Raji (cell line): ENCODE data around the gene CSNK2A1.

ENCODE experiments used
- POLR2A ChIP-seq: IDR thresholded peaks from 2 replicates; pipeline ENCODE4 v1.6.1; 2011; ENCODE audit warnings: low read depth, low read length, control low read depth; ENCODE audit not compliant: insufficient read depth

CSNK2A1 gene

DNA sequence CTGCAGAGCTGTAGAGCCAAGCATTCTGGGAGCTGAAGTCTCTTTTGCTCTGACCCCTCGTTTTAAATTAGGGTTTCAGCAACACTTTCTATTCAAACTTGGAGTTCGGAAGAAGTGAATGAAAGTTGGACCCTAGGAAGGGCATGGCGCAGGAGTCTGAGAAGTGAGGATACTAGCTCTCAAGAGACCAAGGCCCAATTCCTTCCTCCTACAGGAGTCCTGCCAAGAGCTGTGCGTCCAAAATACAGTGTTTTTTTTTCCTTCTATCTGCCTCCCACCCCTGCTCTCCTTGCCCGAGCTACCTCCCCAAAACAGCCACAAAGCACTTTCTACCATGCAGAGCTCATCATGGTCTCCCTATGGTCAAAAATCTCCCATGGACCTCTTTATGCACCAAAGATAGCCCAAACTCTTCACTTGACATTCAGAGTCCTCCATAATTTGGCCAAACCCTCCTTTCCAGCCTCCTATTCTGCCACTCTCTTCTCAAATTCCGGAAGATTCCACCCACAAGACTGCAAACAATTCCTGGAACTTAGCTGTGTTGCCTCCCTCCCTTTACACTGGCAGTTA, 649 bp upstream of the CSNK2A1 start:
- no peak for TF ChIP-seq POLR2A

DNA sequence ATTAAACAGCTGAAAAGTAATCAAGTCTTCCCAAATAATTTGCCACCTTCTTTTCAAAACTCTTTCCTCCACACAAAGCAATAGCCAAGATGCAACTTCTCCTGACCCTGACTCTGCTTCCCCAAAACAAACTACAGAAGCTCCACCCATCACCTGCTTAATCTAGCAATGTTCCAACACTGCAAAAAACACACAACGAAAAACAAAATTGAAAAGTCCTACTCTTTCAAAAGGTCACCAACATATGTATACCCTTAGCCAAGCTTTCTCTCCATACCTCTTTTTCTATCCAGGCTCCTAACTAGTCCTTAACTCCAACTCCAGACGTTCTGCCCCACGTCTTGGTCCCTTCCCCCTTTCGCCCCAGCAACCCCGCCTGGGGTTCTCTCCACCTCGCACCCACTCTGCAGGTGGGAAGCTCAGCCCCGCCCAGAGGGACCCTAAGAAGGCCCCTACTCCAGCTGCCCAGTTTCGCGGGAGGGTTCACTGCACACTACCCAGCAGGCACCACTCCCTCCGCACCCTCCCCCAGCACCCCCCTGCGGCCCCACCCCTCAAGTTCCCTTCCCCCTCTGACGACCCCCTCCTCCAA, 717 bp downstream of the CSNK2A1 start:
- TF ChIP-seq POLR2A = no peak

DNA sequence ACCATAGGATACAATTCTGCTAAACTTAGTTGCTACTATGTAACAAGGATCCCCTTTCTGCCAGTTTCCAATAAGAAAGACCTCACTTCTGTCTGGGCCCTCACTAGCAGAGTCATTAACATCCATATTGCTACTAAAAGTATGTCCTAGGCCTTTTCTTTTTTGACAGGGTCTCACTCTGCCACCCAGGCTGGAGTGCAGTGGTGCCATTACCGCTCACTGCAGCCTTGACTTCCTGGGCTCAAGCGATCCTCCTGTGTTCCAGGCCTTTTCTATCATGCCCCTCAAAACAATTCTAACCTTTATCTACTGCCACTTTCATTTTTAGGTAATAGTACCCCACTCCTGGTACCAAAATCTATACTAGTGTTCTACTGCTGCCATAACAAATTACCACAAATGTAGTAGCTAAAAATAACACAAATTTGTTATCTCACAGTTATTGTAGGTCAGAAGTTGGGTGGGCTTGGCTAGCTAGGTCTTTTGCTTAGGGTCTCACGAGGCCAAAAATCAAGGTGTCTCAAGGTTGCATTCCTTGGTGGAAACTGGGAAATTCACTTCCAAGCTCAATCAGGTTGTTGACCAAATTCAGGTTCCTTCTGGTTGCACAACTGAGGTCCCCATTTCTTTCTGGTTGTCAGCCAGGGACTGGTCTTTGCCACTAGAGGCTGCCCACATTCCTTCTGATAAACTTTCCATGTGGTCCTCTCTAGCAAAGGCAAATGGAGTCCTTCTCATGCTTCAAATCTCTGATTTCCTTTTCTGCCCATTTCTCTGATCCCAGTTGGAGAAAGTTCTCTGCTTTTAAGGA, 3.0 kb downstream of the CSNK2A1 start:
- TF ChIP-seq POLR2A = no peak

GRCh38 chr20:539848-540247, 3.7 kb downstream of the CSNK2A1 start:
- no peak for TF ChIP-seq POLR2A

DNA sequence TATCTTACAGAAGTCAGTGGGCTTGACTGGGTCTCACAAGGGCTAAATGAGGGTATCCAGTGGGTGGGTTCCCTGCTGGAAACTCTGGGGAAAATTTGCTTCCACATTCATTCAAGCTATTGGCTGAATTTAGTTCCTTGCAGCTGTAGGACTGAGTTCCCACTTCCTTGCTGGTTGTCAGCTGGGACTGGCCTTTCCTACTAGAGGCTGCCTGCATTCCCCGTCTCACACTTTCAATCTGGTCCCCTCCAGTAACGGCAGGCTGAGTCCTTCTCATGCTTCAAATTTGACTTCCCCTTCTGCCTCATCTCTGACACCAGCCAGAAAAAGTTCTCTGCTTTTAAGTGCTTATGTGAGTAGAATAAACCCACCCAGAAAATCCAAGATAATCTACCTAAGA, 4.4 kb downstream of the CSNK2A1 start:
- TF ChIP-seq POLR2A = no peak

- no peak for TF ChIP-seq POLR2A
Observed at GRCh38 chr20:537983-538382, 5.6 kb downstream of the CSNK2A1 start.

DNA sequence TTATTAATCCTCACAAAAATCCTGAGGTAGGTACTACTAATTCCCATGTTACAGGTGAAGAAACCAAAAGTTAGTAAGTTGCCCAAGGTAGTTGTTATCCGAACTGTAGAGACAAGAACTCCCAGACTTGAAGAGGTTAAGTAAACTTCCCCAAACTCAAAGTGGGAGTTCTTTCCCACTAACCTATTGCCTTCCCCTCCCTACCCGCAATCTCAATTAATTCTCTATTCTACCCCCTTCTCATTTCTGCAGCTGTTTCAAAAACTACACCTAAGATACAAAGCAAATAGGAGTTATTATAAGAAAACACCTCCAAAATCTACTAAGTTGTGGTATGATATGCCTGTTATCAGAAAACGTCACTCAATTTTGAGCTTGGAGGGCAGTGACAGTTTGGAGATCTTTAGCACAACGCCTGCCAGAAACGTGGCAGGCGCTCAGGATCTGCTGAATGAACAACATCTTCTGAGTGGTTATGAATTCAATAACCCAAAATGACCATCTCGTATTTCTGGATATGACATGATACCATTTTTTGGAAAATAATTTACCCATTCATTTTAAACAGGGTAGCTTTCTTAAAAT, 7.1 kb downstream of the CSNK2A1 start:
- TF ChIP-seq POLR2A = no peak

GRCh38 chr20:535958-536357, 7.6 kb downstream of the CSNK2A1 start:
- TF ChIP-seq POLR2A = no peak

- no peak for TF ChIP-seq POLR2A
Observed at GRCh38 chr20:533526-533925, 10.1 kb downstream of the CSNK2A1 start.

DNA sequence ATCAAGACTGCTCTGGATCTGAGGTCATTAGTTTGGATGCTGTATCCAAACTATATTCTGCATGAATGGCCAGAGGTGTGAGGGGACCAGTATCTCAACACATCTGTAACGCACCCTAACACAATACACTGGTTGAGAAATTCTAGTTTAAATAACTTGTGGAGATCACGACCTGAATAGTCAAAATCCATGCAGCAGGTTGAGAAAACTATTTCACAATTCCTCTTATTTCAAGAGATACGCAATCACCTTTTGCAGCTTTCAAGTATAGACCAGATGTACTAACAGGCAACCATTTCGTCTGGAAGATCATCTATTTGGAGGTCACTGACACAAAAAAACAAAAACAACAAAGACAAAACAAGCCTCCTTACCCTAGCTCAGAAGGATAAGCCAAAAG, 11.1 kb downstream of the CSNK2A1 start:
- no peak for TF ChIP-seq POLR2A

DNA sequence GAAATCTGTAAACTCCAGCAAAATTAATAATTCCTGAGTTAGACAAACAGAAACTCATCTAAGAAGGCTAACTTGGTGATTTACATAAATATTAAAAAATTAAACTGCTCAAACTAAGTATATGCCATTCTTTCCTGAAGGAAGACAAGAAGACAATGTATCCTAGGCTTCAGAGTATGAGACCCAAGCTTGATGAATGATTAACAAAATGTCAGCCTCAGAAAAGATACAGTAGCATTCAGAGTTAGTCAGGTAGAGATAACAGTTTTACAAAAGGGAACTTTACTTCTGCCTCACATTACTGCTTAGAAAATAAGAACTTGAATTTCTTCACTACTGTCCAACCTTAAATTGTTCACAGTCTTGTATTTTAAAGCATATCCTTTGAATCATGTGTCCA, 12.0 kb downstream of the CSNK2A1 start:
- no peak for TF ChIP-seq POLR2A

DNA sequence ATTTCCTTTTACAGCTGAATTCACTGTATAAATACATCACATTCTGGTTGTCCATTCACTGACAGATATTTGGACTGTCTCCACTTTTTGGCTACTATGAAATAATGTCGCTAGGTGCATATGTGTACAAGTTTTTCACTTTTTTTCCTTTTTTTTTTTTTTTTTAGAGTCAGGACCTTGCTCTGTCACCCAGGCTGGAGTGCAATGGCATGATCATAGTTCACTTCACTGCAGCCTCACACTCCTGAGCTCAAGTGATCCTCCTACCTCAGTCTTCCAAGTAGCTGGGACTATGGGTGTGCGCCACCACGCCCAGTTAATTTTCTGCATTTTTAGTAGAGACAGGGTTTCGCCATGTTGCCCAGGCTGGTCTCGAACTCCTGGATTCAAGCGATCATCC, 13.3 kb downstream of the CSNK2A1 start:
- no peak for TF ChIP-seq POLR2A

GRCh38 chr20:528923-529604, 14.5 kb downstream of the CSNK2A1 start:
- TF ChIP-seq POLR2A = no peak

DNA sequence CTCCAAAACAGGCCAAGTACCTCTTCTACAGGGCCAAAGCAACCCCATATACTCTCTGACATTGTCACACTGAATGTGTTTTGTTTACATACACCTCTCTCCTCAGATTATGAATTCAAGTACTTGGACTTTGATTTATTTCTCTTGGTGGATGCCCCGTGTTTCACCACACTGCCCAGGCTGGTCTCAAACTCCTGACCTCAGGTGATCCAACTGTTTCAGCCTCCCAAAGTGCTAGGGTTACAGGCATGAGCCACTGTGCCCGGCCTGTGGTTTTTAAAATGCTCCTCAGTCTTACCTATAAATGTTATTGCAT, 16.1 kb downstream of the CSNK2A1 start:
- no peak for TF ChIP-seq POLR2A

GRCh38 chr20:521860-522259, 21.7 kb downstream of the CSNK2A1 start:
- no peak for TF ChIP-seq POLR2A

DNA sequence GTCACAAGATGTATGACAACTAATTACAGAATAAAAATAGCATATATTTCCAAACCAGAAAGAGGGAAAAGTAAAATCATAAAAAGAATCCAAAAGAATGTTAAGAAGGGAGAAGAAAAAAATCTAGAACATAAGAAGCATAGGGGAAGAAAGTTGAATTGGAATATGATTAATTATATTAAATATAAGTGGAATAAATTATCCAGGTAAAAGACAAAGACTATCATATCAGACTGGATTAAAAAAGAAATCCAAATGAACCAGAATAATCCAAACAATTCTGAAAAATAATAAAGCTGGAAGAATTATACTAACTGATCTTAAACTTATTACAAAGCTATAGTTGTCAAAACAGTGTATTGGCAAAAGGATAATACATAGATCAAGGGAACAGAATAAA, 23.6 kb downstream of the CSNK2A1 start:
- TF ChIP-seq POLR2A = no peak

- TF ChIP-seq POLR2A = no peak
Observed at GRCh38 chr20:517221-517620, 26.4 kb downstream of the CSNK2A1 start.
